Measurements from ENCODE around the gene TTC28. TPM values are rescaled to one million over a fixed set of nuclear protein-coding genes. Genes with fewer than 3 reads are reported as not detected.

TTC28 gene
- total RNA-seq, 1 donor from 2014 or later, result 7.9 TPM

GRCh38 chr22:28237783-28238182, 441.9 kb downstream of the TTC28 start:
- no peak overlapping the region for H3K4me3 Mint-ChIP-seq
- H3K27me3 Mint-ChIP-seq, result peaks cover 2% of the 10 kb centered on the region
- H3K4me1 Mint-ChIP-seq, result no peaks in the 10 kb centered on the region
- ChIA-PET POLR2A (no interaction called here), CTCF (no interaction called here)
- intact Hi-C loops (cut with micrococcal nuclease), result no loop called here
- H3K9me3 Mint-ChIP-seq, result peaks cover 4% of the 10 kb centered on the region
- no peaks in the 10 kb centered on the region for H3K36me3 Mint-ChIP-seq (ENCODE audit: low read depth)
- TF ChIP-seq CTCF (IDR thresholded peaks at IDR 0.05), result no peak
- no peak for ATAC-seq (ENCODE audit: low read depth)
- H3K27ac Mint-ChIP-seq, result no peak overlapping the region
- DNase-seq, result no peak

GRCh38 chr22:28237112-28237511, 442.5 kb downstream of the TTC28 start:
- no peak for ATAC-seq (ENCODE audit: low read depth)
- Mint-ChIP-seq H3K27ac (no peak overlapping the region), H3K36me3 (ENCODE audit: low read depth) (no peaks in the 10 kb centered on the region), H3K4me1 (no peaks in the 10 kb centered on the region), H3K9me3 (peaks cover 4% of the 10 kb centered on the region), H3K4me3 (no peak overlapping the region), H3K27me3 (peaks cover 2% of the 10 kb centered on the region)
- DNase-seq, result no peak
- POLR2A ChIA-PET, result no interaction called here
- no peak for TF ChIP-seq CTCF (IDR thresholded peaks at IDR 0.05)
- CTCF ChIA-PET, result no interaction called here
- intact Hi-C loops (cut with micrococcal nuclease), result no loop called here

- Mint-ChIP-seq H3K9me3 (no peaks in the 10 kb centered on the region), H3K27me3 (peaks cover 3% of the 10 kb centered on the region), H3K4me3 (no peak overlapping the region), H3K4me1 (no peaks in the 10 kb centered on the region), H3K36me3 (ENCODE audit: low read depth) (no peaks in the 10 kb centered on the region), H3K27ac (no peak overlapping the region)
- ChIA-PET CTCF (no interaction called here), POLR2A (no interaction called here)
- DNase-seq (no peak), ATAC-seq (ENCODE audit: low read depth) (no peak)
- TF ChIP-seq CTCF (IDR thresholded peaks at IDR 0.05), result no peak
- intact Hi-C loops (cut with micrococcal nuclease), result no loop called here
Measured at GRCh38 chr22:28232204-28232603, 447.4 kb downstream of the TTC28 start.

GRCh38 chr22:28231441-28231840, 448.2 kb downstream of the TTC28 start:
- intact Hi-C loops (cut with micrococcal nuclease), result no loop called here
- no peaks in the 10 kb centered on the region for H3K36me3 Mint-ChIP-seq (ENCODE audit: low read depth)
- H3K4me1 Mint-ChIP-seq, result no peaks in the 10 kb centered on the region
- ATAC-seq (ENCODE audit: low read depth) (no peak), DNase-seq (no peak)
- no peak for TF ChIP-seq CTCF (IDR thresholded peaks at IDR 0.05)
- ChIA-PET CTCF (no interaction called here), POLR2A (no interaction called here)
- H3K9me3 Mint-ChIP-seq, result no peaks in the 10 kb centered on the region
- H3K4me3 Mint-ChIP-seq, result no peak overlapping the region
- peaks cover 3% of the 10 kb centered on the region for H3K27me3 Mint-ChIP-seq
- H3K27ac Mint-ChIP-seq, result no peak overlapping the region

- no peak overlapping the region for H3K4me3 Mint-ChIP-seq
- intact Hi-C loops (cut with micrococcal nuclease), result no loop called here
- TF ChIP-seq CTCF (IDR thresholded peaks at IDR 0.05), result no peak
- ATAC-seq (ENCODE audit: low read depth), result no peak
- H3K27ac Mint-ChIP-seq, result no peak overlapping the region
- POLR2A ChIA-PET, result no interaction called here
- CTCF ChIA-PET, result no interaction called here
- H3K9me3 Mint-ChIP-seq, result no peaks in the 10 kb centered on the region
- H3K36me3 Mint-ChIP-seq (ENCODE audit: low read depth), result no peaks in the 10 kb centered on the region
- peaks cover 3% of the 10 kb centered on the region for H3K27me3 Mint-ChIP-seq
- no peaks in the 10 kb centered on the region for H3K4me1 Mint-ChIP-seq
- no peak for DNase-seq
Measured at GRCh38 chr22:28230671-28231070, 449.0 kb downstream of the TTC28 start.
